Measurements from ENCODE around the gene CNTNAP5. TPM values are rescaled to one million over a fixed set of nuclear protein-coding genes. Genes with fewer than 3 reads are reported as not detected.

CNTNAP5 gene
- total and polyA plus RNA-seq, 2 donors from 2014 or later: 0.50 TPM; not detected in 1

DNA sequence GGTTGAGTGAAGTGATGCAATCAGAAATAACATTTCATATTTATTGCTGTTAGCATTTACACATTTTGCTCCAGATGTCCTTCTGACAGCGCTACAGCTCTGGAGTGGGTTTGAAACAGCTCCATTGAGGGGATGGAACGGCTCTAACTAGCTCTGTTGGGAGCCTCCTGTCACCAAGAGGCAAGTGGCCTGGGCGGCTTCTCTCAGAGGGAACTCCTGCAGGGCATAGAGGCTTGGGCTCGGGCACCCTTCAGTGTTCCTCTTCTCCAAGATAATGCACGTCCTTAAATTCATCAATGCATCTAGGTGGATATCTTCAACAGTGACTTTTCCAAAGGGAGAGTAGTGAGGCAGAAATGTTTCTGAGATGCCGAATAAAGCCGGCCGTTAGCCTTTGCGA lies 122.5 kb downstream of the CNTNAP5 start:
- Histone ChIP-seq H3K27ac (ENCODE audit: low read depth in 2 of 2, low read length in 2 of 2) (no peak overlapping the region), H3K27me3 (ENCODE audit: control insufficient read depth, insufficient read depth, low read length) (no peaks in the 10 kb centered on the region), H3K9me3 (ENCODE audit: control insufficient read depth in 2 of 3, insufficient read depth in 1 of 3, low read length in 3 of 3) (peaks cover 0 to 3% (median 0%) of the 10 kb centered on the region in 3 donors), H3K36me3 (ENCODE audit: control insufficient read depth in 2 of 3, insufficient read depth in 3 of 3, low read length in 3 of 3) (no peaks in the 10 kb centered on the region), H3K4me3 (ENCODE audit: low read length in 3 of 3) (no peak overlapping the region), H3K4me1 (ENCODE audit: control insufficient read depth in 2 of 3, insufficient read depth in 2 of 3, low read depth in 1 of 3, low read length in 3 of 3) (no peaks in the 10 kb centered on the region), H3K9ac (ENCODE audit: low read length in 3 of 3) (no peak overlapping the region)
- DNase-seq (no peak), FAIRE-seq (no peak)
- TF ChIP-seq, protein P1, sequence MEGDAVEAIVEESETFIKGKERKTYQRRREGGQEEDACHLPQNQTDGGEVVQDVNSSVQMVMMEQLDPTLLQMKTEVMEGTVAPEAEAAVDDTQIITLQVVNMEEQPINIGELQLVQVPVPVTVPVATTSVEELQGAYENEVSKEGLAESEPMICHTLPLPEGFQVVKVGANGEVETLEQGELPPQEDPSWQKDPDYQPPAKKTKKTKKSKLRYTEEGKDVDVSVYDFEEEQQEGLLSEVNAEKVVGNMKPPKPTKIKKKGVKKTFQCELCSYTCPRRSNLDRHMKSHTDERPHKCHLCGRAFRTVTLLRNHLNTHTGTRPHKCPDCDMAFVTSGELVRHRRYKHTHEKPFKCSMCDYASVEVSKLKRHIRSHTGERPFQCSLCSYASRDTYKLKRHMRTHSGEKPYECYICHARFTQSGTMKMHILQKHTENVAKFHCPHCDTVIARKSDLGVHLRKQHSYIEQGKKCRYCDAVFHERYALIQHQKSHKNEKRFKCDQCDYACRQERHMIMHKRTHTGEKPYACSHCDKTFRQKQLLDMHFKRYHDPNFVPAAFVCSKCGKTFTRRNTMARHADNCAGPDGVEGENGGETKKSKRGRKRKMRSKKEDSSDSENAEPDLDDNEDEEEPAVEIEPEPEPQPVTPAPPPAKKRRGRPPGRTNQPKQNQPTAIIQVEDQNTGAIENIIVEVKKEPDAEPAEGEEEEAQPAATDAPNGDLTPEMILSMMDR (IDR thresholded peaks at IDR 0.05; ENCODE audit: borderline replicate concordance, extremely low read depth, insufficient read depth): no peak
- intact Hi-C loops (cut with DNase I): no loop called here

DNA sequence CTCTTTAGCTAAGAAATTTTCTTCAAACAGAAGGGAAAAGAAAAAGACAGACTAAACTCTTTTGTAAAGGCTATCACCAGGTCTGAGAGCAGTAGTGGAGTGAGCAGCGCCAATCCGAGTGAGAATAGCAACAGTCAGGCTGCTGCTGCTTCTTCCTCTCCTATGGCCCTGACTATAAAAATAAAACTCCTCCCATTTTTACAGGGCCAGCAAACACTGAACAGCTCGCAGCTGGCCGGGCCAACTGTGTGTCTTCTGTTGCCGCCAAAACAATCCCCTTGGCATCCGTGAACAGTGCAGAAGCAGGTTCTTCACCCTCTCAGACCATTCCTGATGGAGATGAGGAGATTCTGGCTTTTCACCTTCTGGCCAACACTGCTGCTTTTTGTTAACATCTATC lies 124.5 kb downstream of the CNTNAP5 start:
- no peak overlapping the region for H3K4me3 ChIP-seq (ENCODE audit: low read length in 3 of 3)
- no peaks in the 10 kb centered on the region for H3K27me3 ChIP-seq (ENCODE audit: control insufficient read depth, insufficient read depth, low read length)
- FAIRE-seq (no peak), DNase-seq (peak in 1 of 5 donors; percentile 15)
- intact Hi-C loops (cut with DNase I): no loop called here
- H3K9me3 ChIP-seq (ENCODE audit: control insufficient read depth in 2 of 3, insufficient read depth in 1 of 3, low read length in 3 of 3): peaks cover 0 to 3% (median 0%) of the 10 kb centered on the region in 3 donors
- no peaks in the 10 kb centered on the region for H3K4me1 ChIP-seq (ENCODE audit: control insufficient read depth in 2 of 3, insufficient read depth in 2 of 3, low read depth in 1 of 3, low read length in 3 of 3)
- no peak overlapping the region for H3K27ac ChIP-seq (ENCODE audit: low read depth in 2 of 2, low read length in 2 of 2)
- no peak overlapping the region for H3K9ac ChIP-seq (ENCODE audit: low read length in 3 of 3)
- TF ChIP-seq, protein P1 (IDR thresholded peaks at IDR 0.05; ENCODE audit: borderline replicate concordance, extremely low read depth, insufficient read depth): no peak
- H3K36me3 ChIP-seq (ENCODE audit: control insufficient read depth in 2 of 3, insufficient read depth in 3 of 3, low read length in 3 of 3): no peaks in the 10 kb centered on the region

DNA sequence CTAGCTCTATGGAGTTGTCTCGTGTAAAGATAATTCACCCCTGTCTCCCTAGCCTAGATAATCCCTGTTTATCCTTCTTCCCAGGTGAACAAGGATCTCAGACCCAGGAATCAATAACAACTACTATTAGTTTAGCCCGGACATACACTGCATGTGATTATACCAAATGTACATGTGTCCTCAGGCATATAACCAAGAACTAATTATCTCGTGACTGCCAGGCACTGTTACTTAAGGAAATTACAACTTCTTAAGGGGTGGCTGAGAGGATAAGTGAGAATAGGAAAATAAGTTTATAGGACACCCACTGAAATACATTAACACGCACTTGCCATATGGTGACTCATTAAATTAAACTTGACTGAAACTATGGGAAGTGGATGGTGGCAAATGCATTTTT lies 126.6 kb downstream of the CNTNAP5 start:
- H3K9ac ChIP-seq (ENCODE audit: low read length in 3 of 3): no peak overlapping the region
- H3K4me3 ChIP-seq (ENCODE audit: low read length in 3 of 3): no peak overlapping the region
- no peaks in the 10 kb centered on the region for H3K36me3 ChIP-seq (ENCODE audit: control insufficient read depth in 2 of 3, insufficient read depth in 3 of 3, low read length in 3 of 3)
- FAIRE-seq: no peak
- no peak overlapping the region for H3K27ac ChIP-seq (ENCODE audit: low read depth in 2 of 2, low read length in 2 of 2)
- H3K4me1 ChIP-seq (ENCODE audit: control insufficient read depth in 2 of 3, insufficient read depth in 2 of 3, low read depth in 1 of 3, low read length in 3 of 3): no peaks in the 10 kb centered on the region
- intact Hi-C loops (cut with DNase I): no loop called here
- H3K27me3 ChIP-seq (ENCODE audit: control insufficient read depth, insufficient read depth, low read length): no peaks in the 10 kb centered on the region
- peaks cover 0 to 3% (median 0%) of the 10 kb centered on the region in 3 donors for H3K9me3 ChIP-seq (ENCODE audit: control insufficient read depth in 2 of 3, insufficient read depth in 1 of 3, low read length in 3 of 3)
- DNase-seq: no peak
- TF ChIP-seq, protein P1 (IDR thresholded peaks at IDR 0.05; ENCODE audit: borderline replicate concordance, extremely low read depth, insufficient read depth): no peak

DNA sequence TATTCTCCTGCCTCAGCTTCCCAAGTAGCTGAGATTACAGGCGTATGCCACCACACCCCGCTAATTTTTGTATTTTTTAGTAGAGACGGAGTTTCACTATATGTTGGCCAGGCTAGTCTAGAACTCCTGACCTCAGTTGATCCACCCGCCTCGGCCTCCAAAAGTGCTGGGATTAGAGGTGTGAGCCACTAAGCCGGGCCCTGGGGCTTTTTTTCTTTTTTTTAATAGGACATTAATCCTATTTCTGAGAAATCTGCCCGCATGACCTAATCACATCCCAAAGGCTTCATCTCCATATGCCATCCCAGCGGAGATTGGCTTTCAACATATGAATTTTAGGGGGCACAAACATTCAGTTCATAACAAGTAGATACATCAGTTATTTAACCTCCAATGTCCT lies 128.6 kb downstream of the CNTNAP5 start:
- TF ChIP-seq, protein P1 (IDR thresholded peaks at IDR 0.05; ENCODE audit: borderline replicate concordance, extremely low read depth, insufficient read depth): no peak
- intact Hi-C loops (cut with DNase I): no loop called here
- no peaks in the 10 kb centered on the region for H3K4me1 ChIP-seq (ENCODE audit: control insufficient read depth in 2 of 3, insufficient read depth in 2 of 3, low read depth in 1 of 3, low read length in 3 of 3)
- H3K27ac ChIP-seq (ENCODE audit: low read depth in 2 of 2, low read length in 2 of 2): no peak overlapping the region
- DNase-seq: no peak
- H3K9ac ChIP-seq (ENCODE audit: low read length in 3 of 3): no peak overlapping the region
- no peaks in the 10 kb centered on the region for H3K27me3 ChIP-seq (ENCODE audit: control insufficient read depth, insufficient read depth, low read length)
- peaks cover 0 to 3% (median 0%) of the 10 kb centered on the region in 3 donors for H3K9me3 ChIP-seq (ENCODE audit: control insufficient read depth in 2 of 3, insufficient read depth in 1 of 3, low read length in 3 of 3)
- no peak overlapping the region for H3K4me3 ChIP-seq (ENCODE audit: low read length in 3 of 3)
- no peaks in the 10 kb centered on the region for H3K36me3 ChIP-seq (ENCODE audit: control insufficient read depth in 2 of 3, insufficient read depth in 3 of 3, low read length in 3 of 3)
- FAIRE-seq: no peak
